ENCODE measurements around the gene ANKRD52.
A peak's percentile ranks its signal among the peaks of the same experiment; 100 is the strongest.
"Not testable (repeated sequence)": the region's sequence is repeated elsewhere in the genome, so short reads cannot be mapped to it uniquely, and the experiment has no call there.

ANKRD52 gene

DNA sequence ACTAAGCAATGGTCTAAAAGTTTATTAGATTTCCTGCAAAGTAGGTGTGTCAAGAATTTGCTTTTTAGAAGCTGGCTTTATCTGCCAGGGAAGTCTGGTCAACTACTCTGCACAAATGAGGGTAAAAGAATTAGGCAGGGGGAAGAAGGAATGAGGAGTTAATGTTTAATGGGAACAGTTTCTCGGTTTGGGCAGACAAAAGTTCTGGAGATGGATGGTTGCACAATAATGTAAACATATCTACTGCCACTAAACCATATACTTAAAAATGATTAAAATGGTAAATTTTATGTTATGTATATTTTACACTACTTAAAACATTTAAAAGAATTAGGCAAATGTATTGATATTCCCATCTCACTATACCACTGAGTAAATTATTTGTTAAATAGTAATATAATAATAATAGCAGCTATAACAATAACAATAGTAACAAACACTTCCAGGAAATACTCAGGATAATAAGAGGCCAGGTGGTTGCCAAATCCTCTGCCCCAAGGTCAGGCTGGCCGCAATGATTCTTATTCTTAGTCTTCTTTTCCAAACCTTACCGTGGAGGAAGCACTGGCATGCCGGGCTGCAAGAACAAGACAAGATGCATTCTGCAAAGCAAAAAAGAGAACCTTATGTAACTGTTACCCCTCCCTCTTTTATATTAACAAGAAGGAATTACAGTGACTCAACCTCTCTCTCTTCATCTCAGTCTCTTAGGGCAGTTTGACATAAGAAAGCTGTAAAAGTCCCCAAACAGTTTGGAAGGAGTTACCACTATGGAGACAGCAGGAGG lies 28.1 kb upstream of the ANKRD52 start:
- peaks cover 26% of the 10 kb centered on the region for H3K4me1 Mint-ChIP-seq (ENCODE audit: low read depth)
- no peak for DNase-seq
- peaks cover 87% of the 10 kb centered on the region for H3K36me3 Mint-ChIP-seq (ENCODE audit: low read depth)
- H3K27ac Mint-ChIP-seq = peak overlapping the region; percentile 81
- H3K27me3 Mint-ChIP-seq = no peaks in the 10 kb centered on the region
- H3K4me3 Mint-ChIP-seq = no peak overlapping the region
- H3K9me3 Mint-ChIP-seq = no peaks in the 10 kb centered on the region

DNA sequence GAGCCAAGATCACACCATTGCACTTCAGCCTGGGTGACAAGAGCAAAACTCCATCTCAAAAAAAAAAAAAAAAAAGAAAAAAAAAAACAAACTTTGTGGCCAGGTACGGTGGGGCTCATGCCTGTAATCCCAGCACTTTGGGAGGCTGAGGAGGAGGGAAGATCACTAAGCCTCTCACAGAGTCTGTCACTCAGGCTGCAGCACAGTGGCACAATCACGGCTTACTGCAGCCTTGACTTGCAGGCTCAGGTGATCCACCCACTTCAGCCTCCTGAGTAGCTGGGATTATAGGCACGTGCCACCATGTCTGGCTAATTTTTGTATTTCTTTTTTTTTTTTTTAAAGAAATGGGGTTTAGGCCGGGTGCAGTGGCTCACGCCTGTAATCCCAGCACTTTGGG lies 26.1 kb upstream of the ANKRD52 start:
- DNase-seq, H3K9me3 Mint-ChIP-seq, H3K27me3 Mint-ChIP-seq, H3K4me3 Mint-ChIP-seq, H3K27ac Mint-ChIP-seq: not testable (repeated sequence)
- Mint-ChIP-seq H3K4me1 (ENCODE audit: low read depth) (peaks cover 13% of the 10 kb centered on the region), H3K36me3 (ENCODE audit: low read depth) (peaks cover 86% of the 10 kb centered on the region)

DNA sequence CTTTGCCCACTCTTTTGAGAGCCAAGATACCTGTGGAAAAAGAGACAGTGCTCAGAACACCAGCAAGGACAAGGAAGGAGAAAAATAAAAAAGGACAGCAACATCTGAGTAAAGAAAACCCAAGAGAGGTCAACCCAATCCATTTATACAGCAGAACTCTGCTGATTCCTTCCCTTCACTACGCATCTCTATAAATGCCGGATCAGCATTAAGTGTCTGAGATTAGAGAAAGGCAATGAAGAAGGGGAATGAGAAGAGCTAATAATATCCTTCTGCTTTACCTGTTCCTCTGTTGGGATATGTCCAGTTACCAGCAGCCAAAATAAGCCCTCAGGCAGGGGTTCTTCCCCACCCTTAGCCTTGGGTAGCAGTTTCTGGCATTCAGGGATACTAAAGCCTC lies 24.4 kb upstream of the ANKRD52 start:
- Mint-ChIP-seq H3K27me3 (no peaks in the 10 kb centered on the region), H3K9me3 (no peaks in the 10 kb centered on the region), H3K27ac (peak overlapping the region; percentile 82), H3K4me3 (no peak overlapping the region), H3K36me3 (ENCODE audit: low read depth) (peaks cover 86% of the 10 kb centered on the region), H3K4me1 (ENCODE audit: low read depth) (peaks cover 6% of the 10 kb centered on the region)
- no peak for DNase-seq

DNA sequence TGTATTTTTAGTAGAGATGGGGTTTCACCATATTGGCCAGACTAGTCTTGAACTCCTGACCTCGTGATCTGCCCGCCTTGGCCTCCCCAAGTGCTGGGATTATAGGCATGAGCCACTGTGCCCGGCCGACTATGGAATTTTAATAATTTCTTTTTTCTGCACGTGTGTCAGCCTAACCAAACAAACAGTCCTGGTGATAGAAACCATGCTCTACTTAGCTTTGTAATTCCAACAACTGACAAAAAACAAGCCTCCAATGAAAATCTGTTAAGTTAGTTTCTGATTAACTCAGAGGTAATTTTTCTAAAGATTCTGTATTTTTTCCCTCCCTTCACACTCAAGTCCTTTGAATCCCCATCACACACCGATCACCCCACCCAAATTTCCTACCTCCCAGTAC lies 23.8 kb upstream of the ANKRD52 start:
- H3K4me3 Mint-ChIP-seq = no peak overlapping the region
- H3K36me3 Mint-ChIP-seq (ENCODE audit: low read depth) = peaks cover 86% of the 10 kb centered on the region
- H3K27me3 Mint-ChIP-seq = no peaks in the 10 kb centered on the region
- peaks cover 6% of the 10 kb centered on the region for H3K4me1 Mint-ChIP-seq (ENCODE audit: low read depth)
- no peaks in the 10 kb centered on the region for H3K9me3 Mint-ChIP-seq
- DNase-seq = no peak
- peak overlapping the region; percentile 82 for H3K27ac Mint-ChIP-seq

DNA sequence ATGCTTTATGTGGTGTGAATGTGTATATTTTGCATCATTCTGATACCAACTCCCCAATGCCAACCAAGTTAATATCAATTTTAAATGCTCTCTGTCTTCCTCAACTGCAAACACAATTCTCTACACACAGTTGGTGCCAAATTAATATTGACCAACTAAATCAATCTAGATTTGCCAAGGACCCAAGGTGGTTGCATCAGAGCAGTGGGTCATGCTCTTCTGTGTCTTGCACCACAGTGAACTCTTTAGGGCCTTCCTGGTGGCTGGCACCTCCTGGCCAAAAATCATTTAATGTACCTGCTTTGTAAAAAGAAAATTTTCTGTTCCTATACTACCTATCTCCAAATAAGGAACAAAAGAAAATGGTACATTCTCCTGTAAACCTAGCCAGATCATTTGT lies 22.7 kb upstream of the ANKRD52 start:
- H3K36me3 Mint-ChIP-seq (ENCODE audit: low read depth) = peaks cover 87% of the 10 kb centered on the region

DNA sequence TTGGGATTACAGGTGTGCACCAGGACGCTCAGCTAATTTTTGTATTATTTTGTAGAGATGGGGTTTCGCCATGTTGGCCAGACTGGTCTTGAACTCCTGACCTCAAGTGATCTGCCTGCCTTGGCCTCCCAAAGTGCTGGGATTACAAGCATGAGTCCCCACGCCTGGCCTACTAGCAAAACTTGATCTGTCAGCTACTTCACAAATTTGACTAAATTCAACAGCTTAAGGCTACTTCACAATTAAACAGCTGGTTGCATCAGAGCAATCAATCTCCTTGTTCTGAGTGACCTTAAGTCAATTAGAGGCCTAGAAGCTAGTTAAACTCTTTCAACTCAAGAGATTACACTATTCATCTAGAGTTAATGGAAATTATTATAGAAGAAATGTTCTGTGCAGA lies 20.7 kb upstream of the ANKRD52 start:
- H3K36me3 Mint-ChIP-seq (ENCODE audit: low read depth) = peaks cover 93% of the 10 kb centered on the region
- H3K4me3 Mint-ChIP-seq = no peak overlapping the region
- H3K9me3 Mint-ChIP-seq = no peaks in the 10 kb centered on the region
- no peak for DNase-seq
- H3K27ac Mint-ChIP-seq = no peak overlapping the region
- peaks cover 3% of the 10 kb centered on the region for H3K4me1 Mint-ChIP-seq (ENCODE audit: low read depth)
- no peaks in the 10 kb centered on the region for H3K27me3 Mint-ChIP-seq

More for the DNA sequence above, 22.7 kb upstream of the ANKRD52 start:
- H3K4me3 Mint-ChIP-seq = no peak overlapping the region
- peak overlapping the region; percentile 57 for H3K27ac Mint-ChIP-seq
- no peaks in the 10 kb centered on the region for H3K27me3 Mint-ChIP-seq
- H3K4me1 Mint-ChIP-seq (ENCODE audit: low read depth) = peaks cover 3% of the 10 kb centered on the region
- no peaks in the 10 kb centered on the region for H3K9me3 Mint-ChIP-seq
- no peak for DNase-seq

DNA sequence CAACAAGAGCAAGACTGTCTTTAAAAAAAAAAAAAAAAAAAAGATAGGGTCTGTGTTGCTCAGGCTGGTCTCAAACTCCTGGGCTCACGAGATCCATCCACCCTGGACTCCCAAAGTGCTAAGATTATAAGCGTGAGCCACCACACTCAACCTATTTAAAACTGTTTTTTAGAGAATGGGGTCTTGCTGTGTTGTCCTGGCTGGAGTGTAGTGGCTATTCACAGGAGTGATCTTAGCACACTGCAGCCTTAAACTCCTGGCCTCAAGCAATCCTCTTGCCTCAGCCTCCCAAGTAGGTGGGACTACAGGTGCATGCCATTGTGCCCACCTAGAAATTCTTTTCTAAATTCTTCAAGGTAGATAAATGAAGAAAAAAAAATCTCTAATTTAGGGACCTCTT lies 16.1 kb upstream of the ANKRD52 start:
- H3K9me3 Mint-ChIP-seq = no peaks in the 10 kb centered on the region
- no peak overlapping the region for H3K4me3 Mint-ChIP-seq
- peak overlapping the region; percentile 51 for H3K27ac Mint-ChIP-seq
- no peaks in the 10 kb centered on the region for H3K27me3 Mint-ChIP-seq
- peaks cover 2% of the 10 kb centered on the region for H3K4me1 Mint-ChIP-seq (ENCODE audit: low read depth)
- DNase-seq = no peak
- H3K36me3 Mint-ChIP-seq (ENCODE audit: low read depth) = peaks cover 96% of the 10 kb centered on the region

DNA sequence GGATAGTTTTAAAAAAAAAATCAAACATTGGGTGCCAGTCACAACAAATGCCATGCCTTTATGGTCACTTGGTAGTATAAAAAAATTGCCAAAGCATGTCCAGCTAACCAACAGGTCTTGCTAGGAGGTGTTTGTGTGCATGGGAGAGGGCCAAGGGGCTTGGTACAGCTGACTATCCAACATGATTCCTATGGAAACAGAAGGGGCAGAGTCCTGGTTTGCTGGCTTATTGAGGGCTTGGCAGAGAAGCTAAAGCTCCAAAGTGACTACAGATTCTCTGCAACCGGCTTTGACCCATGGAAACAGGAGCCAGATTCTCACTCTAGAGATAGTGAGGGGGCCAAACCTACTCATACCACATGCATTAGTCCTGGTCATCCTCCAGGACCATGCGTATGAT lies 14.3 kb upstream of the ANKRD52 start:
- H3K9me3 Mint-ChIP-seq; DNase-seq; H3K4me3 Mint-ChIP-seq; H3K27me3 Mint-ChIP-seq; H3K4me1 Mint-ChIP-seq (ENCODE audit: low read depth): not testable (repeated sequence)
- peaks cover 86% of the 10 kb centered on the region for H3K36me3 Mint-ChIP-seq (ENCODE audit: low read depth)
- H3K27ac Mint-ChIP-seq = peak overlapping the region; percentile 59

DNA sequence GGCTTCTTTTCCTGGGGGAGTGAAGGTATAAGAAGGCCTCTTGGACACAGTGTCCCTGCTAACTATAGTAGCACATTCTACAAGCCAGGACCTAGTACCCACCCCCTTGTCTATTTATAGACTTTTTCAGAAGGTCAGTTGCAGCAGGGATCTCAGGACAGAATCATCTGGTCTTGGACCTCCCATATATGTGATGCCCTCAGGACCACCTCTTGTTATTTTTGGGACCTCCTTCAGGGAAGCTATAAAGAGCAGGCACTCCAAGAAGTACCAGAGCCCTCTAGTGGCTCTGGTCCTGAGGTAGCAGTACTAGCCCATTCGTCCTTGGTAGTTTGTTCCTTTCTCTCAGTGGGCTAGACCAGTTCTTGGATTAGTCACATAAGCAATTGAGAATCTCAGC lies 12.8 kb upstream of the ANKRD52 start:
- Mint-ChIP-seq H3K9me3 (no peaks in the 10 kb centered on the region), H3K27ac (peak overlapping the region; percentile 83), H3K36me3 (ENCODE audit: low read depth) (peaks cover 77% of the 10 kb centered on the region), H3K4me1 (ENCODE audit: low read depth) (peaks cover 21% of the 10 kb centered on the region), H3K27me3 (no peaks in the 10 kb centered on the region), H3K4me3 (no peak overlapping the region)
- no peak for DNase-seq

DNA sequence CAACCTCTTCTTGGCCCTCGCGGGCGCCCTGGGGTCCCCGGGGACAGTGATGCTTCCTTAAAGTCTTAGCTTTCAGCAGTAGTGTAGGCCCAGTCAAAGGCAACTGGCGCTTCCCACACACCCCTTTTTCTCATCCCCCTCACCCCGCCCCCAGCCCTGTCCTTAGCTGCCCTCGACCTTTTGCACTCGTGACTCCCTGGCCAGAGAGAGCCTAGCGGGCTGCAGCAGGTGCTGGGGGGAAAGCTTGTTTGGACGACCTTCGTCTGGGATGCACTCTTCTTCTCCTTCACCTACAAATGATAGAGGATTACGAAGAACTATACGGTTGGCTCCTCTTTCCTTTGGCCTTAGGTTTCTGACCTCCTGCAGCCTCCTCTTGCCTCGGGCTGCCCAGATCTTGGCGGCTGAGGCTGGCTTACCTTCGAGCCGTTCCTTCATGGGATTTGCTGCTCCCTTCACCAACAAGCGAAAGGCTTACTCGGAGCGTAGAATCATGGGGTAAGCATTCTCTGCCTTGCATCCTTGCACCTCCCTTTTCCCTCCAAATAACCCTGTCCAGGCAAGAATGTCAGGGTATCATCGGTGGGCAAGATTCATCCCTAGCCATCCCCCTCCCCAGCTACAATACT lies 9.4 kb upstream of the ANKRD52 start:
- Mint-ChIP-seq H3K9me3 (no peaks in the 10 kb centered on the region), H3K4me3 (peak overlapping the region; percentile 89)

DNA sequence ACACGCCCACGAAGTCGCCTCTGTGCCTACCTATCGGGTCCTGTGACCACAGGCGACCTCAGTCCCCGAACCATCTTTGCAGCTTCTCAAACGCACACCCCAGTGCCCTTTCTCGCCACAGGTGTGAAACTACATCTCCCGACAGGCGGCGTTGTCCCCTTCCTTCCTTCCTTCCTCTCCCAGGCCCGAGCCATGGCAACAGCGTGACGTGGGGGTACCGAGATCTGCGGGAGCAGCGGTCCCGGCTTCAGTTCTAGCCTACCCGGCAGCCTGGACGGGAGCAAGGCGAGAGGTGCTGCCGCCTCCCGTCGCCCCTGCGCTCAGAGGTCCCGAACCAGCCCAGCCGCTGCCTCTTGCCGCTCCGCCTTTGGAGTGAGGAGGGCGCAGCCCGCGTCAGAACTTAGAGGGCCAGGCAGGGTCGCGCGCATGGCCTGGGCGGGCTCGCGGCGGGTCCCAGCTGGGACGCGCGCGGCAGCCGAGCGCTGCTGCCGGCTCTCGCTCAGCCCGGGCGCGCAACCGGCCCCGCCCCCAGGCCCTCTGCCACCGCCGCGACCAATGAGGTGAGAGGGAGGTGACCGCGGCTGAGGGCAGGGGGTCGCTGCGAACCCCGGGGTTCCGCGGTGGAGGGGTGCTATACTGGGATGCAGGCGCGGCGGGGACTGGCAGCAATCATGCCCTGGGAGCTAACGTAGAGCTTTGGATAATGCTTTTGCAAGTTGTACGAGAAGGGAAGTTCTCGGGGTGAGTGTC lies 8.7 kb upstream of the ANKRD52 start, which contains the start of gene COQ10A:
Gene COQ10A (plus strand): TSS at position 250 of the 750 bp plus-strand sequence. CDS start 177 bp downstream, at position 427.
- H3K4me1 Mint-ChIP-seq (ENCODE audit: low read depth) = peaks cover 25% of the 10 kb centered on the region
- peaks cover 35% of the 10 kb centered on the region for H3K36me3 Mint-ChIP-seq (ENCODE audit: low read depth)
- H3K27ac Mint-ChIP-seq = peak within 1 kb of the TSS; percentile 94
- peak; percentile 88 for DNase-seq
- peak within 1 kb of the TSS; percentile 89 for H3K4me3 Mint-ChIP-seq
- H3K9me3 Mint-ChIP-seq = no peaks in the 10 kb centered on the region
- no peaks in the 10 kb centered on the region for H3K27me3 Mint-ChIP-seq

More for the DNA sequence above, 9.4 kb upstream of the ANKRD52 start:
- Mint-ChIP-seq H3K4me1 (ENCODE audit: low read depth) (peaks cover 25% of the 10 kb centered on the region), H3K36me3 (ENCODE audit: low read depth) (peaks cover 42% of the 10 kb centered on the region), H3K27ac (peak overlapping the region; percentile 66), H3K27me3 (no peaks in the 10 kb centered on the region)
- DNase-seq = no peak

DNA sequence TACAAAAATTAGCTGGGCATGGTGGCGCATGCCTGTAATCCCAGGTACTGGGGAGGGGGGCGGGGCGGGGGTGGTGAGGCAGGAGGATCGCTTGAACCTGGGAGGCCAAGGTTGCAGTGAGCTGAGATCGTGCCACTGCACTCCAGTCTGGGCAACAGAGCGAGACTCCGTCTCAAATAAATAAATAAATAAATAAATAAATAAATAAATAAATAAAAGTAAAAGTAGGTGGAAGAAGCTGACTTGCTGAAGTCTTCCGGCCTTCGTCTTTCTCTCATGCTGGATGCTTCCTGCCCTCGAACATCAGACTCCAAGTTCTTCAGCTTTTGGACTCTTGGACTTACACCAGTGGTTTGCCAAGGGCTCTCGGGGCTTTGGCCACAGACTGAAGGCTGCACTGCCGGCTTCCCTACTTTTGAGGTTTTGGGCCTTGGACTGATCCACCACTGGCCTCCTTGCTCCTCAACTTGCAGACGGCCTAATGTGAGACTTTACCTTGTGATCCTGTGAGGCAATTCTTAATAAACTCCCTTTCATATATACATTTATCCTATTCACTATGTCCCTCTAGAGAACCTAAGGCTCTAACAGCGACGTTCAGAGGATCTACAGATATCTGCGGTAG lies 8.0 kb upstream of the ANKRD52 start:
- Mint-ChIP-seq H3K4me3 (peak overlapping the region; percentile 89), H3K27ac (peak overlapping the region; percentile 94), H3K36me3 (ENCODE audit: low read depth) (peaks cover 28% of the 10 kb centered on the region), H3K4me1 (ENCODE audit: low read depth) (peaks cover 24% of the 10 kb centered on the region)
- not testable (repeated sequence) for H3K9me3 Mint-ChIP-seq, H3K27me3 Mint-ChIP-seq, DNase-seq

DNA sequence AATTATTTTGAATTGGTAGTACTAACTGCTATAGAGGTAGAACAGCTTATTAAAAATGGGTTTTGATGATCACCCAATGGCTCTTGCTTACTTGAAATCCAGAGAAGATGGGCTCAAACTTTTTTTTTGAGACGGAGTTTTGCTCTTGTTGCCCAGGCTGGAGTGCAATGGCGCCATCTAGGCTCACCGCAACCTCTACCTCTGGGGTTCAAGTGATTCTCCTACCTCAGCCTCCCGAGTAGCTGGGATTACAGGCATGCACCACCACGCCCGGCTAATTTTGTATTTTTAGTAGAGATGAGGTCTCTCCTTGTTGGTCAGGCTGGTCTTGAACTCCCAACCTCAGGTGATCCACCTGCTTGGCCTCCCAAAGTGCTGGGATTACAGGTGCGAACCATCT lies 4.8 kb upstream of the ANKRD52 start:
- not testable (repeated sequence) for H3K36me3 Mint-ChIP-seq (ENCODE audit: low read depth); H3K4me3 Mint-ChIP-seq; H3K9me3 Mint-ChIP-seq; DNase-seq; H3K27ac Mint-ChIP-seq; H3K27me3 Mint-ChIP-seq
- H3K4me1 Mint-ChIP-seq (ENCODE audit: low read depth) = peaks cover 28% of the 10 kb centered on the region

DNA sequence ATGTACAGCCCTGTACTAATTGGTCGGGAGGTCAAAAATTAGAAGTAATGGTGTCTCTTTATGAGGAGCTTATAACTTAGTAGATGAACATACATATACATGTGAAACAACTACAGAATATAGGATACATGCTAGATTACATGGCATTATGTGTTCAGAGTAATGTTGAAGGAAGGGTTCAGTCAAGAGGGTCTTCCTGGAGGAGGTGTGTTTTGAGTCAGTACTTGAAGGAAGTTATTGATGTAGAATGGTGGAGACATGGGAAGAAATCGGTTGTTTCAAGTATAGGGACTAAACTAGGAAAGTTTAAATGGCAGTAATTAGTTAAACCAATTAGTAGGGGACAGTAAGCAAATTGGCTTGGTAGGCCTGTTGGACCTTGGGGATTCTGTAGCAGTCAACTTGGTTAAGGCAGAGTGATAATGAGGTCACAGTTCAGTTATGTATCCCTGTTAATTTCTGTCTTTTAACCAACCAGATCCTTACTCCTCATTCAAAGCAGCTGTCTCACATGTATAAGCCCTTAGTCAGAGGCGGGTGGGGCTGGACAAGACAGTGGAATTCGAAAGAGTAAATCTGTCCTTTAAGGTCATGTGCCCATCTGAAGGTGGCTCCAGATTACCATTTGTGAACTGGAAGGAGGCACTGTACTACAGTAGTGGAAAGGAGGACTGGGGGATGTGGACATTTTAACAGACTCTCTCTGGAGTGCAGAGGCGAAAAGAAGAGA lies 3.5 kb upstream of the ANKRD52 start:
- Mint-ChIP-seq H3K27me3 (no peaks in the 10 kb centered on the region), H3K36me3 (ENCODE audit: low read depth) (peaks cover 10% of the 10 kb centered on the region), H3K27ac (no peak overlapping the region), H3K4me3 (no peak overlapping the region), H3K4me1 (ENCODE audit: low read depth) (peaks cover 24% of the 10 kb centered on the region), H3K9me3 (no peaks in the 10 kb centered on the region)
- DNase-seq = no peak
